ELR (cell line): Measurements from ENCODE around the gene TXNIP.

ENCODE experiments used
- DNase-seq: peaks from one replicate; pipeline ENCODE4 v3.0.0-alpha.2; 2015; ENCODE audit warnings: low read depth

The TXNIP gene

DNA sequence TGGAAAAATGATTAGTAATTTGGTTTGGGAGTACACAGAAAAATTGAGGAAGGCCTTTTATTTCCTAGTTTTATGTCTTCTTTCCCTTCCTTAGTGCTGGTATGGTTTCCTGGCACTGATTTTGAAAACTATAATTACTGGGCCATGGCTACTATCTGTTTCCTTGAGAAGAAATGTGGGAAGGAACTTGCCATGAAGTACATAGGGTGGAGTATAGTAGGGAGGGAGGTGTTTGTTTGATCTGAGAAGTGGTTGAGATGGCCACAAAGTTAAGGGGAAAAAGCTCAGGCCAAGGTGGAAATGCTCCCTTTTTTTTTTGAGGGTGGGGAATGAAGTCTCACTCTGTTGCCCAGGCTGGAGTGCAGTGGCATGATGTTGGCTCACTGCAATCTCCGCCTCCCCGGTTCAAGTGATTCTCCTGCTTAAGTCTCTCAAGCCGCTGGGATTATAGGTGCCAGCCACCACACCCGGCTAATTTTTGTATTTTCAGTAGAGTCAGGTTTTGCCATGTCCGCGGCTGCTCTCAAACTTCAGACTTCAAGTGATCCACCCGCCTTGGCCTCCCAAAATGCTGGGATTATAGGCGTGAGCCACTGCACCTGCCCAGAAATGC is 13.9 kb upstream of the TXNIP start:
- no peak for DNase-seq

DNA sequence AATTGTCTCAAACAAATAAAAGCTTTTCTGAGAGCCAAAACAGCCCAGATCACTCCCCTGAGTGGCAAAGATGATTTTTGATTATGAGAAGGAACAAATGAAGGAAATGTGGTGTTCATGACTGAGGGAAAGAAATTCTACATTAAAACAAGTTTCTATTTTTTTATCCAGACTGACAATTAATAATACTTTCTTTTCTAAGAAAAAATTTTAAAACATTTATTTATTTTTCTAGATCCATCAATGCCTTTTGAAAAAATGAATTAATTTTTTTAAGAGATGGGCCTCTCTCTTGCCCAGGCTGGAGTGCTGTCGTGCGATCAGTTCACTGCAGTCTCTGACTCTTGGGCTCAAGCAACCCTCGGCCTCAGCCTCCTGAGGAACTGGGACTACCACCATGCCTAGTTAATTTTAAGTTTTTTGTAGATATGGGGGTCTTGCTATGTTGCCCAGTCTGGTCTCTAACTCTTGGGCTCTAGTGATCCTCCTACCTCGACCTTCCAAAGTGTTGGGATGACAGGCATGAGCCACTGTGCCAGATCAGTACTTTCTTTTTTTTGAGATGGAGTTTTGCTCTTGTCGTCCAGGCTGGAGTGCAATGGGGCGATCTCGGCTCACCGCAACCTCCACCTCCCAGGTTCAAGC is 11.2 kb upstream of the TXNIP start:
- no peak for DNase-seq

DNA sequence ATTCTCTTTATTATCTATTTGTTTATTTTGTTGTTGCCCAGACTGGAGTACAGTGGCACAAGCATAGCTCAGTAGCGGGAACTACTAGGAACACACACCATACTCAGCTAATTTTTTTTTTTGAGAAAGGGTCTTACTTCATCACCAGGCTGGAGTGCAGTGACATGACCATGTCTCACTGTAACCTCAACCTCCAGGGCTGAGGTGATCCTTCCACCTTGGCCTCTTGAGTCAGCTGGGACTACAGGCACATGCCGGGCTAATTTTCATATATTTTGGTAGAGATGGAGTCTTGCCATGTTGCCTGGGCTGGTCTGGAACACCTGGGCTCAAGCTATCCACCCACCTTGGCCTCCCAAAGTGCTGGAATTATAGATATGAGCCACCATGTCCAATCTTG is 5.3 kb upstream of the TXNIP start:
- no peak for DNase-seq

DNA sequence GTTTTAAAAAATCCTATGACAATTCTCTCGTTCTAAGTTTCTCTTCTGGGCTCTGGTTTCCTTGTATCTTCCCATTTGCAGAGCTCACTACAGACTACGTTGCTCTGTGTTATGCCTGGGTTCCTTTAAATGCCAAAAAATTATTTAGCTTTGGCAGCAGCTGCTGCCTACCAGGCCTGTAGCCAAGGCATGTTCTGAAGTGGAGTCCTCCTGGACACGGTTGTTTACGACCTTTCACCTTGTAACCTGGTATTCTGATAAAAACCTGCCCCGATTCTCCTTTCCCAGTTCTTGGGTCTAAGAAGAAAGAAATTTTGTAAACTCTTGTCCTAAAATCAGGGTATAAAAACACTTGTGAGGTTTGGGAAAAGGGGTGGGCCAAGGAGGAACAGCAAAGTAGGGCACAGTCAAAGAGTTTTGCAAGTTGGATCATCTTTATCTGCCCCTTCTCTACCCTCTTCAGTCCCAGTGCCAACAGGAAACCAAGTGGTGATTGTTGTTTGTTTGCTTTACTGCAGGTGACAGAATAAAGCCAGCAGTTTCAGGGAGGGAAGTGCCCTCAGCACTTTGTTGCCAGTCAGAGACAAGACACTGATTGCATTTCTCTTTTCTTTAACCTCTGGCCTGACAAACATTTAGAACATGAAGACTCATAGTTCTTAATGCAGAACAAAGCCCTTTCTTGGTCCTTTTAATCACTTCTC is 3.1 kb upstream of the TXNIP start:
- no peak for DNase-seq

DNA sequence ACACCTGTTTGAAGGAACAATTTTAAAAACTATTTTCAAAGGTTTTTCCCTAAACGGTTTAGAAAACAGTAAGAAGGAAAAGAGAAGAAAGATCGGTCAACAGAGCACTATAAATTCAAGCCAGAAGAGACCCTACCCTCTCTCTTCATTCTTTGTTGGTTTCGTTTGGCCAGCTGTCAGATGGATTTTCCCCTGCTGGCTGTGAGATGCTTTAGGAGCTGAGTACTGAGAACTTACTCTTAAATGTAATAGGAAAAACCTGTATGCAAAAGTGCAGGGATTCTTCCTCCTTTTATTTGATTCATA is 1.3 kb upstream of the TXNIP start:
- no peak for DNase-seq

DNA sequence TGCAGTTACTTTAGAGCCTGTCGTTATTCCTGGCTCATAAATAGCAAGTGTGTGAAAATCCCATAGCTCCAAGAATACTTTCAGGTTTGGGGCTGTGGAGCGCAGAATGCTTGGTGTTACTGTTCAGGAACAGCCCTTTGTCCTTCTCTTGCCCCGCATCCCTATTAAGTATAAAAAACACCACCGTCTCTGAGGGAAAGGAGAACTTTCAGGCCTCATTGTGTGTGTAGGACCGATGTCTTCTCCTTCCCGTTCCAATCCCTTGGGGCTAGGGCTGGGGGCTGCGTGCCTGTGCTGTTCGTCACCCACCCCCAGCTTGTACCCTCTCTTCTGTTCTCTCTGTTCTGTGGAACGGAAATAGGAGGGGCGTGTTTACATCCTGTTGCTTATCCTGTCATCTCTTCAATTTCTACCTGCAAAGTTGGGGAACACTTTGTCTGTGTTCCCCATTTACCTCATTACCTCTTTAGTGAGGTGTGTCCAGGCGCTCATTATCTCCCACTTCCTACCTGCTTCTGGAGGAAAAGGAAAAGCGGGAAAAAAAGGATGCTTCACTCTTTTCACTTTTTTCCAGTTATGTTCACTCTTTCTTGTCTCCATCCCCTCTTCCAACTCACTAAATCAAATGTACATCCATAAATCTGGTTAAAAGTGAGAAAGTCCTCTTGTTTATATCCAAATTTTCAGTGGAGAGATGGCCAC is 788 bp upstream of the TXNIP start:
- peak; percentile 56 for DNase-seq

DNA sequence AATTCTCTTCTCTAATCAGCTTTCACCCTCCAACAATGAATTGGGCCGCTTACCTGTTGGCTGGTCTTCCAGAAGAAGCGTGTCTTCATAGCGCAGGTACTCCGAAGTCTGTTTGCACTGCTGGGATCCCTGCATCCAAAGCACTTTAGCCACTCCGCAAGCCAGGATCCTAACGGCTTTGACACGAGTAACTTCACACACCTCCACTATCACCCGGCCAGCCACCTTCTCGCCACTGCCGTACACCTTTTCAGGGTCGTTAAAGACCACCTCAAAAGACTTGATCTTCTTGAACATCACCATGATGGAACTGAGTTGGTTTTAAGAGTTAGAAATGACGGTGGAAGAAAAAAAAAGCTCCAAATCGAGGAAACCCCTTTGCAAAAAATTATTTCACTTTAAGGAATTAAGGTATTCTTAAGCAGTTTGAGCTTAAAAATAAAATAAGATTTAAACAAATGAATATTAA is 381 bp downstream of the TXNIP start:
- no peak for DNase-seq

DNA sequence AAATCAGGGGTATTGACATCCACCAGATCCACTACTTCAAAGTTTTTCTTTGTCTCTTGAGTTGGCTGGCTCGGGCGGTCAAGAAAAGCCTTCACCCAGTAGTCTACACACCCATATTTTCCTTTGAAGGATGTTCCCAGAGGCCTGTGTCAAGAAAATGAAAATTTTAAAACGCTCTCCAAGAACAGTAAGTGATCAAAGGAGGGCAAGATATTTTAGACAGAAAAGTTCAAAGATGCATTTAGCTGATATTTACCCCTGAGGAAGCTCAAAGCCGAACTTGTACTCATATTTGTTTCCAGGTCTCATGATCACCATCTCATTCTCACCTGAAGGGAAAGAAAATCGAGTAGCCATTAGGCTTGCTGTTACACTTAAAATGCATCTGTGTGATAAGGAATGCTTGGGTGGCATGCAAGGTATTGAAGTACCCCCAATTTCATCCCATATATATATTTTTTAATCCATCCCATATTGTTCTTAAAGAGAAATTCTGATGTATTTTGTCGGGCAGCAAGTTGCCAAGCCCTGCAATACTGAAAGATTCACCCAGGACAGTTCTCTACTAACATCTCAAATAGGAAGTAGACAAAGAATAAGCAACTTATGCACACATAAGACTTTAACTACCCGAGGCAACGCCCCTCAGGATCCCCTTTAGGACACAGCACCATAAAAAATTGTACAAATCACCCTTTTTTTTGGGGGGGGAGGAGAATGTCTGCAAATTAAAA is 1.1 kb downstream of the TXNIP start:
- no peak for DNase-seq

DNA sequence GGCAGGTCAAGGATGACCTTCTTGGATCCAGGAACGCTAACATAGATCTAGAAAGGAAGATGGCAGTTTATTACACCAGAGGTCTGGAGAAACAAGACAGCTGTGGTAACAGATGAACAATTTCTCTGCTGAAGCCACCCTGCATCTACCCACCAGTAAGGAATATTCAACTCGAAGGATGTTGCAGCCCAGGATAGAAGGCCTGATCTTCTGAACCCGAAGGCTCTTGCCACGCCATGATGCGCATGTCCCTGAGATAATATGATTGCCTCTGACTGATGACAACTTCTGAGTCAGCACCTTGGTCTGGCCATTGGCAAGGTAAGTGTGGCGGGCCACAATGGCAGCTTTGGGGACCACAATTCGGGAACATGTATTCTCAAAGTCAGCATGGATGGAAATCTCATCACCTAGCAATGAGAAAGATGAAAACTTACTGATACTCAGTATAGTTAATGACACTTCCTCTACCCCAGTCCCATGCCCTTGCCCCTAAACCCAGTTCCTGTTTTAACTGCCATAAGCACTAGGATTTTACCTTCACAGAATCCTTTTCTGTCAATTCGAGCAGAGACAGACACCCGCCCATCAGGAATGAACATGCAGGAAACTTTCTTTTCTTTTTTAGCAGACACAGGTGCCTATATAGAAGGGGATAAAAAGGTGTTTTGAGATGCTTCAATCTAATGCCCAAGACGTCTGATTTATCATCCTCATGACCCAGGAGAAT is 1.8 kb downstream of the TXNIP start:
- no peak for DNase-seq

DNA sequence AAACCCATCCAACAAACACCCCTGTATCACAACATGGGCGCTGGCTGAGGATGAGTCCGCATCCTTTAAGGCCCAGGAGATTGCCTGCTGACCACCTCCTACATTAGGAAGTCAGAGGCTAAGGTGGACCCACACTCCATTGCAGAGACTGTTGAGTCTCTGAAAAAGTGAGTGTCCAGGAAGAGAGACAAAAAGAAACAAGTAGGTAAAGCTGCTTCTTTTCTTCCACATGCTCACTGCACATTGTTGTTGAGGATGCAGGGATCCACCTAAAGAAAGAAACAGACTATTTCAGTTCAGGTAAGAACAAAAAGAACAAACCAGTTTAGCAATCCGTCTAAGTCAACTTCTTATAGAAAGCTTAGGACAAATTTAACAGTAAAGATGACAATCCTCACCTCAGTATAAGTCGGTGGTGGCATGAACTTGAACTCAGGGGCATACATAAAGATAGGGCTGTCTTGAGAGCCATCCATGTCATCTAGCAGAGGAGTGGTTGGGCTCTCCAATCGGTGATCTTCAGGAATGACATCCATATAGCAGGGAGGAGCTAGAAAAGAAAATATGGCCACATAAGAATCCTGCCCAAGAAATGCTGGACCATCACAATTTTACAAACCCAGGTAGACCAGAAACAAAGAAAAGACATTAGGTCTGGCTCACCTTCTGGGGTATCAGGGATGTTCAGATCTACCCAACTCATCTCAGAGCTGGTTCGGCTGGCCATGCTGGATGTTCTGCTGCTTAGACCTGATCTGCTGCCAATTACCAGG is 2.6 kb downstream of the TXNIP start:
- DNase-seq, result no peak

DNA sequence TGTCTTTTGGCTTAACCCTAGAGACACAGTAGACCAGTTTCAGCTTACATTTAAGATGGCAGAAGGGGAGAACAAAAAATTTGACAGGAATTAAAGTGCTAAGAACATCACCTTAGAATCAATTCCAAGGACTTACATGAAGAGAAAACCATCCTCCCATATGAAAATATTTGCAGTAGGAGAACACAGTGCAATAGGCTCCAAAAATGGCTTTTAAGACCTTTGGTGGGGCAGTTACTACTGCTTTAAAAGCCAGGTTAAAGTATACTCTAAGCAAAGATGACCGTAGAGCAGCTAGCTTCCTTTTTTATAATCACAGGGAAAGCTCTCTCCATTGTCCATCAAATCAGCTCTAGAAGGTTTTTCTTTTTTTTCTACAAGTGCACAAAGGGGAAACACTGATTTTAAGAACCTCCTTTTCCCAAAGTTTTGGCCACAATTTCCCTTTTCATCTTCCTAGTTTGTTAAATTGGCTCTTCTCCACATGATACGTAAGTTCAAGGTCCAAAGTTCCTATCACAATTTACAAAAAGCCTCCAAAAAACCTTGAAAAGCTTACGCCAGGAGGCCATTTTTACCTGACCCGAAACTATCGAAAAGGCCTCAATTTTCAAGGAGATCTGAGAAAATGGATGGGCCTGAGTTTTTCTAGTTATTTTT is 3.3 kb downstream of the TXNIP start:
- no peak for DNase-seq

DNA sequence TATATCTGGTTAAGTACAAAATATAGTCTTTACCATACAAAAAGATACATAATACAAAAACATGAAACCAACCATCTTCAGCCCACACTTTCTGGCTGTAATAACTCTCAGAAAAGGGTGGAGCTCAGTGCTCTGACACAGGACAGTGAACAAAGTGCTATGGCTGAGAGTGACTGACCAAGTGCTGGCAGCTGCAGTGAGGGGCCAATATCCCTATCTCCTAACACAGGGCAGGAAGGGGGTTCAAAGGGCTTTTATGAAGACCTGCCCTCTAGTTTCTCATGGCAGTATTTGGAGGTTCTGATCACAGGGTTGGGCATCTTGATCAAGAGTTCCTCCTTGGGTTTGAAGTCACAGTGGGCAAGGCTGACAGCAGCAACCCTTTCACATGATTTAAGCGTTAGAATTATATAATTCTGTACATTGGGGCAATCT is 3.9 kb downstream of the TXNIP start:
- DNase-seq, result no peak

DNA sequence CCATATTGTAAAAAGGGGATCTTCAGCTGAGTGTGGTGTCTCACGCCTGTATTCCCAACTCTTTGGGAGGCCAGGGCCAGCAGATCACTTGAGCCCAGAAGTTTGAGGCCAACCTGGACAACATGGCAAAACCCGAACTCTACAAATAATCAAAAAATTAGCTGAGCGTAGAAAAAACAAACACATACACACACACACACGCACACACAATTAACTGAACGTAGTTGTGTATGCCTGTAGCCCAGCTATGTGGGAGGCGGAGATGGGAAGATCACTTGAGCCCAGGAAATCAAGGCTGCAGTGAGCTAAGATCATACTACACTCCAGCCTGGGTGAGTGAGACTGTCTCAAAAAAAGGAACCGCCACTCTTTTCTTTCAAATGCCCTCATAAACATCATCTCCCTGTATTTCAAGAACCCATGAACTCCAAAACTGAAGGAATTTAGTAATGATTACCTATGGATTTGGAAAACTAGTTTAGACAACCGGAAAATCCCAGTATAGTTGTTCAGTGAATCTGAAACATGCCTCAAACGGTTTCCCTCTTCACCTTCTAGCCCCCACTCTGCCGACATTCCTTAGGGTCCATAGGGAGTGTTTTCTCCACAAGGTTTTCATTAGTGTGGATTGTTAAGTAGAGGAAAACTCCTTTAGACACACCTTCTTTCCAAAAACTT is 4.5 kb downstream of the TXNIP start:
- DNase-seq, result no peak

DNA sequence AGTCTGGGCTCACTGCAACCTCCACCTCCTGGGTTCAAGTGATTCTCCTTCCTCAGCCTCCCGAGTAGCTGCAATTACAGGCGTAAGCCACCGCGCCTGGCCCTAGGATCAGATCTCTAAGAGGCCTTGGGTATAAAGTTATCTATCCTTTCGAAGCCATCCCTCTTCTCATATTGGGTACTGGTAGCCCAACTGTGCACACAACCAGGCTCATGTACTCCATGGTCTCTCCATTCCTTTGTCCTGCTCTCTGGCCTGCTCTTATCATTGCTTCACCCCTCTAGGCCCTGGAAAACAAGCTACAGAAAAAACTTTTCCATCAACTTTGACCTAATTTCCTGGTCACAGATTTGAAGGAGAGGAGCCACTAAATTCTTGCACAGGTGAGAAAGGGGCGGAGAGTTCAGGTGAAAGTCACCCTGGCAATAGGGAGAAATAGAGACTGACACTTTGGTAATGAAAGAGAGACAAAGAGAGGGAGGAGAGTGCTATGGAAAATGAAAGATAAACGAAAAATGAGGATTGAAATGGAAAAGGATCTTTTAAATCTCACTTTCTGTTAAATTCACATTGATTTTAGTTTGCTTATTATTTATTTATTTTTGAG is 6.0 kb downstream of the TXNIP start:
- no peak for DNase-seq

DNA sequence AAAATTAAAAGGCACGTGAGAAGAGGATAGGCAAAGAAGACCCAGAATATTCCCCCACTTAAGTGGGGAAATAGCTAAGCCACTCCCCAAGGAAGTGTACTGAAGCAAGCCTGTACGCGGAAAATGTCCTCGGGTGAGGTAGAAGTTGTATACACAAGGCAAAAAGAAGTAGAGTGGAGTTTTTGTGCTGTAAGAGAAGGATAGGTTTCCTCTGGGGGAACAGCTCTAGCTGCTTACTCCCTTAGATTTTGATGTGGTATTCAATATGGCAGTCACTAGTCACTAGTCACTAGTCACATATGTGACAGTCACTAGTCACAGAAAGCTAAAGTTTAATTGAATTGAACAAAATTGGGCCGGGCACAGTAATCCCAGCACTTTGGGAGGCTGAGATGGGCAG is 7.6 kb downstream of the TXNIP start:
- no peak for DNase-seq

DNA sequence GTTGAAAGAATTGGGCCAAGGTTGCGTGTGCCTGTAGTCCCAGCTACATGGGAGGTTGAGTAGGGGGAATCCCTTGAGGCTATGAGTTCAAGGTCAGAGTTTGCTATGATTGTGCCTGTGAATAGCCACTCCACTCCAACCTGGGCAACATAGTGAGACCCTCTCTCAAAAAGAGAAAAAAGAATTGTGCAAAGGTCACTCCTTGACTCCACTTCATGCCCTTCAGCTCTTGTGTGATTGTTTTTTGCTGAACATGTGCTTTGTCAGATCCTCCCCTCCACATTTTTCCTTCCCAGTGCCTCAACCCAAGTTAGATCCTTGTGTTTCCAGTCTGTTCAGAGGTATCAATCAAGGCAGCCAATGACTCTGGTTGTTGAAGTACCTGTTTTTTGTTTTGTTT is 8.5 kb downstream of the TXNIP start:
- DNase-seq, result no peak

DNA sequence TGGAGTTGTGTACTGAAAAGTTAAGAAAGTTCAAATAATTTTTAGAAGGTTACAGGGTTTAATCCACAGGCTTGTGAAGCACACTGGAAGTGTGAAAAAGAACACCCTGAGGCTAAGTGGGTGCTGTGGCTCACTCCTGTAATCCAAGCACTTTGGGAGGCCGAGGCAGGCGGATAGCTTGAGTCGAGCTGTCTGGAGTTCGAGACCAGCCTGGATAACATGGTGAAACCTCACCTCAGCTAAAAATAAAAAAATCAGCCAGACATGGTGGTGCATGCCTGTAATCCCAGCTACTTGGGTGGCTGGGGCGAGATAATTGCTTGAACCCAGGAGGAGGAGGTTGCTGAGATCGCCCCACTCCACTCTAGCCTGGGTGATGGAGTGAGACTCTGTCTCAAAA is 9.8 kb downstream of the TXNIP start:
- DNase-seq, result no peak

DNA sequence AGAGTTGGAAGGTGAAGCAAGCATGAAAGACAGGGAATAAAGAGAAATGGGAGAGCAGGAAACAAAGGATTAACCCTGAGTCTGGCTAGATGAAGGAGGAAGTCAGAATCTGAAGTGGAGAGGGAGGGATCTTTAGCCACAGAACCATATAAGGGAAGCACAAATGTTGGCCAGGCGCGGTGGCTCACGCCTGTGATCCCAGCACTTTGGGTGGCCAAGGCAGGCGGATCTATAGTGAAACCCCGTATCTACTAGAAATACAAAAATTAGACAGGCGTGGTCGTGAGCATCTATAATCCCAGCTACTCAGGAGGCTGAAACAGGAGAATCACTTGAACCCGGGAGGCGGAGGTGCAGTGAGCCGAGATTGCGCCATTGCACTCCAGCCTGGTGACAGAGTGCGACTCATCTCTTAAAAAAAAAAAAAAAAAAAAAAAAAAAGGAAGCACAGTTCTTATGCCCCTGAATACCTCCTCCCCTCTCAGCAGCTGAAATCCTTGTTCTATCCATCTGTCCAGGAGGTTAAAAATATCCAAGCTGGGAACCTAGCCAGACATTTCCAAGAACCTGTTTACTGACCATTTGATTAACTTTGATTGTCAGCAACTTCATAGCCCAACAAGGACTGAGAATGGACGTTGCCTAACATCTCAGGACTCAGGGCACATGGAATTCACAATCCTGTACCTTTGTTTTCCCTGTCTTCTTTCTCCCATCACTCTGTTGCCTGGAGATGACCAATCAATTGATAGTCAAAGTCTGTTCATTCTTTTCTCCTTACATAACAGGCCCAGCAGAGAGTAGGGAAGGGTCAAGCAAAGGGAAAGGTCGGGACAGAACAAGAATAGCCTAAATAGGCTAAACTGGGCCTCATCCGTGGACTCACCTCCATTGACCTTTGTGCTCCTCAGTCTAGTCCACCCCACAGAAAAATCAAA is 10.6 kb downstream of the TXNIP start:
- peak; percentile 55 for DNase-seq
